CD4-positive, alpha-beta T cell (primary cell): ENCODE results near the gene OBI1. TPM values are rescaled to one million over a fixed set of nuclear protein-coding genes. Genes with fewer than 3 reads are reported as not detected.

Experiments used
- ATAC-seq: fragments of 200-7000 bp; cut with Tn5 transposase; one replicate; pipeline ENCODE4 v1.10.0; 2022; ENCODE audit warnings: mild to moderate bottlenecking; ENCODE audit not compliant: poor library complexity
- CTCF ChIA-PET: fragments of 350-600 bp; sonication (Branson Sonifier 250); formaldehyde crosslinking; loops from one replicate; lab custom pipeline; 2021; ENCODE audit warnings: antibody characterized with exemption, inconsistent platforms; lab: Charles Lee
- POLR2A ChIA-PET: fragments of 350-600 bp; sonication (Branson Sonifier 250); formaldehyde crosslinking; loops from one replicate; lab custom pipeline; 2021; ENCODE audit warnings: antibody characterized with exemption, inconsistent platforms; lab: Charles Lee
- DNase-seq, 14 experiments: peaks; one replicate each; pipeline ENCODE4 v3.0.0-alpha.2; 2013 to 2020; ENCODE audit warnings: mixed read lengths in 2 of 14
- H3K27ac ChIP-seq, 2 donors: one replicate each; pipeline versions ENCODE4 v1.5.1 to v1.7.0; 2013; ENCODE audit warnings: low read length in 2 of 2, low read depth in 1 of 2, mild to moderate bottlenecking in 1 of 2
- H3K27me3 ChIP-seq, 2 experiments: 1 replicate in 1 of 2; 2 replicates in 1 of 2; pipeline versions ENCODE4 v1.6.1 to v1.7.0; 2013; ENCODE audit warnings: low read length in 2 of 2, control low read depth in 1 of 2, mild to moderate bottlenecking in 1 of 2, moderate library complexity in 1 of 2; ENCODE audit not compliant: insufficient read depth in 2 of 2, control insufficient read depth in 1 of 2
- H3K36me3 ChIP-seq: one replicate; pipeline ENCODE4 v1.6.1; 2013; ENCODE audit warnings: low read length, control low read depth; ENCODE audit not compliant: insufficient read depth
- H3K4me1 ChIP-seq: one replicate; pipeline ENCODE4 v1.6.1; 2013; ENCODE audit warnings: low read length, control low read depth; ENCODE audit not compliant: insufficient read depth
- H3K4me3 ChIP-seq: one replicate; pipeline ENCODE4 v1.5.1; 2013; ENCODE audit warnings: mild to moderate bottlenecking, low read length, moderate library complexity
- H3K9me3 ChIP-seq, 2 experiments: 1 replicate in 1 of 2; 2 replicates in 1 of 2; pipeline versions ENCODE4 v1.6.1 to v1.7.0; 2013; ENCODE audit warnings: low read length in 2 of 2, mild to moderate bottlenecking in 2 of 2, control low read depth in 1 of 2, moderate library complexity in 1 of 2; ENCODE audit not compliant: control insufficient read depth in 1 of 2, insufficient read depth in 1 of 2
- H3K27ac Mint-ChIP-seq: one replicate; pipeline ENCODE4 v1.8.0; 2020; ENCODE audit warnings: mixed read lengths
- H3K27me3 Mint-ChIP-seq: one replicate; pipeline ENCODE4 v1.8.0; 2021; ENCODE audit warnings: mixed read lengths
- H3K36me3 Mint-ChIP-seq: one replicate; pipeline ENCODE4 v1.8.0; 2021; ENCODE audit warnings: low read depth, mixed read lengths
- H3K4me1 Mint-ChIP-seq: one replicate; pipeline ENCODE4 v1.8.0; 2021; ENCODE audit warnings: low read depth, mixed read lengths
- H3K4me3 Mint-ChIP-seq: one replicate; pipeline ENCODE4 v1.8.0; 2020; ENCODE audit warnings: mild to moderate bottlenecking, mixed read lengths
- H3K9me3 Mint-ChIP-seq: one replicate; pipeline ENCODE4 v1.8.0; 2020; ENCODE audit warnings: mixed read lengths
- intact Hi-C, 2 experiments: fragments of 100-400 bp; cut with DNase I in 1 of 2; cut with micrococcal nuclease in 1 of 2; formaldehyde crosslinking; loops; one replicate each; pipeline versions ENCODE4 v1.15.1 to v1.9.0; 2023 to 2025; cut with DNase I, micrococcal nuclease
- polyA plus RNA-seq, 2 donors: library from polyadenylated mRNA; unstranded; fragments of 120-200 nt; gene quantifications; one replicate each; pipeline ENCODE4 v1.2.1, GENCODE V29; 2013
- total RNA-seq, 174 experiments: library from RNA in 2 of 174; stranded (reverse) in 2 of 174; gene quantifications; one replicate each; pipeline ENCODE4 v1.2.3 and lab custom pipeline; 2021 to 2026
- TF ChIP-seq, protein P1 (sequence below): fragments of 200-600 bp; IDR thresholded peaks from one replicate; pipeline ENCODE4 v1.8.0; 2022; ENCODE audit warnings: antibody characterized with exemption, mild to moderate bottlenecking

Gene OBI1
- 1 to 10 TPM; 2.6 TPM for total RNA-seq
- polyA plus RNA-seq (2013, experiment 1 of 2), result 10.8 TPM
- polyA plus RNA-seq (2013, experiment 2 of 2), result 11.1 TPM
- total RNA-seq (lab: John Stamatoyannopoulos, UW), result 11.2 to 71.4 (median 49.1) reads per million in 172 experiments

GRCh38 chr13:78658630-78659449 is at the start of gene OBI1:
Gene OBI1, minus strand, starts transcription at chr13:78659155. Its CDS starts 35 bp downstream, at chr13:78659120.
- H3K27me3 ChIP-seq, result no peaks in the 10 kb centered on the region
- peak within 1 kb of the TSS in 1 of 2 donors; percentile 56 for H3K27ac ChIP-seq
- H3K9me3 ChIP-seq, result no peaks in the 10 kb centered on the region
- peaks cover 43% of the 10 kb centered on the region for H3K4me1 Mint-ChIP-seq
- TF ChIP-seq, protein P1, sequence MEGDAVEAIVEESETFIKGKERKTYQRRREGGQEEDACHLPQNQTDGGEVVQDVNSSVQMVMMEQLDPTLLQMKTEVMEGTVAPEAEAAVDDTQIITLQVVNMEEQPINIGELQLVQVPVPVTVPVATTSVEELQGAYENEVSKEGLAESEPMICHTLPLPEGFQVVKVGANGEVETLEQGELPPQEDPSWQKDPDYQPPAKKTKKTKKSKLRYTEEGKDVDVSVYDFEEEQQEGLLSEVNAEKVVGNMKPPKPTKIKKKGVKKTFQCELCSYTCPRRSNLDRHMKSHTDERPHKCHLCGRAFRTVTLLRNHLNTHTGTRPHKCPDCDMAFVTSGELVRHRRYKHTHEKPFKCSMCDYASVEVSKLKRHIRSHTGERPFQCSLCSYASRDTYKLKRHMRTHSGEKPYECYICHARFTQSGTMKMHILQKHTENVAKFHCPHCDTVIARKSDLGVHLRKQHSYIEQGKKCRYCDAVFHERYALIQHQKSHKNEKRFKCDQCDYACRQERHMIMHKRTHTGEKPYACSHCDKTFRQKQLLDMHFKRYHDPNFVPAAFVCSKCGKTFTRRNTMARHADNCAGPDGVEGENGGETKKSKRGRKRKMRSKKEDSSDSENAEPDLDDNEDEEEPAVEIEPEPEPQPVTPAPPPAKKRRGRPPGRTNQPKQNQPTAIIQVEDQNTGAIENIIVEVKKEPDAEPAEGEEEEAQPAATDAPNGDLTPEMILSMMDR, result no peak
- H3K27ac Mint-ChIP-seq, result peak within 1 kb of the TSS; percentile 91
- intact Hi-C loops, result loop anchor here (5.0 to 10.0 kb wide), 6 partner anchors 52 to 1332 kb away; partner anchors contain the start of genes MYCBP2 (in 1 of the 2), RBM26 (in 1 of the 2) and SLAIN1 (in 1 of the 2)
- H3K9me3 Mint-ChIP-seq, result no peaks in the 10 kb centered on the region
- peak within 1 kb of the TSS; percentile 98 for H3K4me3 Mint-ChIP-seq
- ChIA-PET POLR2A (interaction anchor here (0.7 to 1.4 kb wide), 3 partner anchors 9 to 822 kb away, joined by 3 to 5 read pairs (median 4); partner anchors contain the start of gene NDFIP2), CTCF (no interaction called here)
- peak; percentile 83 to 94 (median 87) for DNase-seq
- no peaks in the 10 kb centered on the region for H3K36me3 ChIP-seq
- H3K4me1 ChIP-seq, result peaks cover 14% of the 10 kb centered on the region
- peak; percentile 94 for ATAC-seq
- H3K4me3 ChIP-seq, result peak within 1 kb of the TSS; percentile 96
- peaks cover 36% of the 10 kb centered on the region for H3K36me3 Mint-ChIP-seq
- H3K27me3 Mint-ChIP-seq, result no peaks in the 10 kb centered on the region

DNA sequence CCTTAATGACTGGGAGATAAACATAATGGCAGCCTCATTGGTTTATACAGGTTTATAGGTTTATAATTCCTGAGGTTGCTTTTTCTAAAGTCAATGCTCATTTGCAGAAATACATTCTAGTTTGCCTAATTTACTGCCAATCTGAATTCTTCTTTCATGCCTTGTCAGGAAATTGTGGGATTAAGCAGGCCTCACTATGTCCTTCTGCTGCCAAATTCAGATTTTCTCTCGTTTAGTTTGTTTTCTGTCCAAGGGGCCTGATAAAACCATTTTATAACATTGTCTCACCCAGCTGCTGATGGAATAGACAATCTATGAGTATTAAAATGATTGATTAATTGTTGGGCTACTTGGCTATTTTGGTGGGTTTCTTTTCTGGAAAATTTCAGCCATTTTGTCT is 42.4 kb upstream of the OBI1 start:
- CTCF ChIA-PET, result no interaction called here
- H3K36me3 Mint-ChIP-seq, result no peaks in the 10 kb centered on the region
- H3K4me1 ChIP-seq, result no peaks in the 10 kb centered on the region
- H3K27me3 ChIP-seq, result peaks cover 0 to 3% of the 10 kb centered on the region in 2 experiments
- POLR2A ChIA-PET, result no interaction called here
- no peak overlapping the region for H3K27ac ChIP-seq
- no peak overlapping the region for H3K4me3 Mint-ChIP-seq
- no peaks in the 10 kb centered on the region for H3K9me3 ChIP-seq
- intact Hi-C loops, result no loop called here
- ATAC-seq (no peak), DNase-seq (no peak)
- TF ChIP-seq, protein P1, result no peak
- peaks cover 6% of the 10 kb centered on the region for H3K9me3 Mint-ChIP-seq
- no peaks in the 10 kb centered on the region for H3K36me3 ChIP-seq
- H3K4me1 Mint-ChIP-seq, result no peaks in the 10 kb centered on the region
- H3K27ac Mint-ChIP-seq, result no peak overlapping the region
- H3K27me3 Mint-ChIP-seq, result peaks cover 42% of the 10 kb centered on the region
- no peak overlapping the region for H3K4me3 ChIP-seq

DNA sequence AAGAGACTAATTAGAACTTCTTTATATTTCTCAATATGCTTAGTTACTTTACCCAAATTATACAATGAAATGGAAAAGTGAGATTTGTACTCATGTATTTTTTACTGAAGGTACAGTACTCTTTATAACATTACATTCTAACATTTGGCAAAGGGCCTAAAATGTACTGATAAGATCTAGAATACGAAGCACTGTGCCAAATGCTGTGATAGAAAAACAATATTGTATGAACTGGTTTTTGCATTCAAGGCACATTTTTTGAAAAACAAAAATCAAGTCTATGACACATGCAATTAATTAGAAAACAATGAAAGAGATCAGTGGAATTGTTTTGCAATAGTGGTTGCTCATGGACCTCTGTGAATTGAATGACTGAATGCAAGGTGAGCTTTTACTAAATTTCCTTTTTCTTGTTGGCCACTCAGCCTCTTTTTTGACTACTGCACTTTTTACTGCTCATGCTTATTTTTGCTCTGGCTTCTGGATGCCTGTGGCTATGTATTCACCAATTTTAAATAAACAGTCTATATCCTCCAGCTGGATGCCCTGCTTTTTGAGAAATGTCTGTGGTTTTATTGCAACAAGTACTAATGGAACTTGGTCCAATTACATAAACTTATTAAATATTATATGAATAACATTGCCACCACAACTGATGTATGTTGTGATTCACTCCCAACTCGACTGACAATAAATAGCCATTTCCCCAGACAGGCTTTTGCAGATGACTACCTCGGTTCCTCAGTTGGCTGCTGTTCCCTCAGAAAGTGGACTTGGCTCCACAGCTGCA is 41.4 kb upstream of the OBI1 start:
- ChIA-PET CTCF (no interaction called here), POLR2A (no interaction called here)
- DNase-seq (no peak), ATAC-seq (no peak)
- Mint-ChIP-seq H3K27me3 (peaks cover 48% of the 10 kb centered on the region), H3K9me3 (peaks cover 6% of the 10 kb centered on the region), H3K4me1 (no peaks in the 10 kb centered on the region), H3K36me3 (no peaks in the 10 kb centered on the region), H3K27ac (no peak overlapping the region), H3K4me3 (no peak overlapping the region)
- Histone ChIP-seq H3K36me3 (no peaks in the 10 kb centered on the region), H3K9me3 (no peaks in the 10 kb centered on the region), H3K27ac (no peak overlapping the region), H3K27me3 (peaks cover 0 to 3% of the 10 kb centered on the region in 2 experiments), H3K4me1 (no peaks in the 10 kb centered on the region), H3K4me3 (no peak overlapping the region)
- TF ChIP-seq, protein P1, result no peak
- intact Hi-C loops, result no loop called here
